Dendritic cell treated with granulocyte-macrophage colony-stimulating factor and Interleukin-4, amounts not matched to agents 40 ng/mL and 50 ng/mL, for 4 days (primary cell): ENCODE data around the gene DOC2B.
A peak's percentile ranks its signal among the peaks of the same experiment; 100 is the strongest.

ENCODE experiments used
- H3K27ac Mint-ChIP-seq: one replicate; pipeline ENCODE4 v1.8.0; 2022; ENCODE audit warnings: mild to moderate bottlenecking, mixed read lengths
- H3K27me3 Mint-ChIP-seq: one replicate; pipeline ENCODE4 v1.8.0; 2022; ENCODE audit warnings: mild to moderate bottlenecking, mixed read lengths
- H3K36me3 Mint-ChIP-seq: one replicate; pipeline ENCODE4 v1.8.0; 2022; ENCODE audit warnings: low read depth, mixed read lengths
- H3K4me1 Mint-ChIP-seq: one replicate; pipeline ENCODE4 v1.8.0; 2022; ENCODE audit warnings: low read depth, mixed read lengths
- H3K4me3 Mint-ChIP-seq: one replicate; pipeline ENCODE4 v1.8.0; 2022; ENCODE audit warnings: mild to moderate bottlenecking, moderate library complexity, mixed read lengths
- H3K9me3 Mint-ChIP-seq: one replicate; pipeline ENCODE4 v1.8.0; 2022; ENCODE audit warnings: mixed read lengths
- intact Hi-C: fragments of 100-400 bp; cut with micrococcal nuclease; formaldehyde crosslinking; loops from one replicate; pipeline ENCODE4 v1.15.0; 2022

The DOC2B gene

DNA sequence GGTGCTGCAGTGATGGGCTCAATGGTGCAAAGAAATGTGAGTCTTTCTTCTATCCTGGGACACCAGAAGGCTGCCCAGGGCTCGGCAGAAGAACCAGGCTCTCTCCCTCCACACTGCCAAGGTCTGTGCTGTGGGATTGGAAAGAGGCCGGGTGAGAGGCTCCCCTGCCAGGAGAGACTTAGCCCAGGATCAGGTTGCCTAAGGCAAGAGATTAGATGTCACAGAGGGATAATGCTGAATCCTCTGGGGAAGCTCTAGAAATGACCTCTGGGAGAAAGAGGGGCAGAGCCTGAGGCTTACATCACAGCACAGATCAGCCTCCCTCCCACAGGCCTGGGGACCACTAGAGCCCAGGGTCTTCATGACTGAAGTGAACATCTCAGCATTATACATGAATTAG, 5.7 kb upstream of the DOC2B start:
- intact Hi-C loops = no loop called here
- no peaks in the 10 kb centered on the region for H3K36me3 Mint-ChIP-seq
- peaks cover 46% of the 10 kb centered on the region for H3K27me3 Mint-ChIP-seq
- no peaks in the 10 kb centered on the region for H3K9me3 Mint-ChIP-seq
- H3K4me3 Mint-ChIP-seq = no peak overlapping the region
- no peak overlapping the region for H3K27ac Mint-ChIP-seq
- H3K4me1 Mint-ChIP-seq = peaks cover 11% of the 10 kb centered on the region

DNA sequence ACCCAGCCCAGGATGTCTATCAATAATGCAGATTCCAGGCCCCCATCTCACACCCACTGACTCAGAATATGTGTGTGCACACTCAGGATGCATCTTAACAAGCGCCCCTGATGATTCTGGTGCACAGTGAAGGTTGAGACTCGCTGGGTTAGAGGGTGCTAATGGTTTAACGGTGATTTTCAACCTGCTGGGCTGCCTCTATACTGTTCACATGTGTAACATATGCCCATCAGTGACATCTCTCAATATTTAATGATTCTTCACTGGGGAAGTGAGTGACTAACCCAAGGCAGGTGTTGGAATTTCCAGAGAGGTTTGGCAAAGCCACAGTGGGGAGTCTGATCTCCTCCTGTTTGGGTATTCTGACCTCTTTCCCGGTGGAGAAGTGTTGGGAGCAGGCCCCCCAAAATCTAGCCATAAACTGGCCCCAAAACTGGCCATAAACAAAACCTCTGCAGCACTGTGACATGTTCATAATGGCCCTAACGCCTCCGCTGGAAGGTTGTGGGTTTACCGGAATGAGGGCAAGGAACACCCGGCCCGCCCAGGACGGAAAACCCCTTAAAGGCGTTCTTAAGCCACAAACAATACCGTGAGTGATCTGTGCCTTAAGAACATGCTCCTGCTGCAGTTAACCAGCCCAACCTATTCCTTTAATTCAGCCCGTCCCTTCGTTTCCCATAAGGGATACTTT, 4.1 kb upstream of the DOC2B start:
- no peak overlapping the region for H3K4me3 Mint-ChIP-seq
- H3K27me3 Mint-ChIP-seq = peaks cover 53% of the 10 kb centered on the region
- no peaks in the 10 kb centered on the region for H3K36me3 Mint-ChIP-seq
- peaks cover 16% of the 10 kb centered on the region for H3K4me1 Mint-ChIP-seq
- intact Hi-C loops = no loop called here
- H3K27ac Mint-ChIP-seq = no peak overlapping the region
- no peaks in the 10 kb centered on the region for H3K9me3 Mint-ChIP-seq

DNA sequence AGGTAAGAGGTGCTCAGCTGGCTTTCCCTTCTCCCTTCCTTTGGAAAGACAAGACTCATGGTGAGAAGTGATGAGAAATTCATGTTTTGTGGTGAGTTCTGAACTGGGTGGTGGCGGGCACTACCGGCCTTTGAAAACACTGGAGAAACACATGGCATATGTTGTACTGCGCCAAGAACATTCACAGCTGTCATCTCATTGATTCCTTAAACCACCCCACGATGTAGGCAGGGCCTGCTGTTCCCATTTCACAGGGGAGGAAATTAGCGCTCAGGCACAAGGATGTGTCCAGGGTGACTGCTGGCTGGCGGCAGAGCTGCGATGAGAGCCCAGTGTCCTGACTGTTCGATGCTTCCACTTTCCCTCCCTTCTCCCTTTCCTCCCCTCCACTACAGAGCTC, 1.6 kb upstream of the DOC2B start:
- H3K4me3 Mint-ChIP-seq = no peak overlapping the region
- no peaks in the 10 kb centered on the region for H3K9me3 Mint-ChIP-seq
- H3K4me1 Mint-ChIP-seq = peaks cover 16% of the 10 kb centered on the region
- peaks cover 68% of the 10 kb centered on the region for H3K27me3 Mint-ChIP-seq
- H3K27ac Mint-ChIP-seq = no peak overlapping the region
- H3K36me3 Mint-ChIP-seq = no peaks in the 10 kb centered on the region
- intact Hi-C loops = no loop called here

DNA sequence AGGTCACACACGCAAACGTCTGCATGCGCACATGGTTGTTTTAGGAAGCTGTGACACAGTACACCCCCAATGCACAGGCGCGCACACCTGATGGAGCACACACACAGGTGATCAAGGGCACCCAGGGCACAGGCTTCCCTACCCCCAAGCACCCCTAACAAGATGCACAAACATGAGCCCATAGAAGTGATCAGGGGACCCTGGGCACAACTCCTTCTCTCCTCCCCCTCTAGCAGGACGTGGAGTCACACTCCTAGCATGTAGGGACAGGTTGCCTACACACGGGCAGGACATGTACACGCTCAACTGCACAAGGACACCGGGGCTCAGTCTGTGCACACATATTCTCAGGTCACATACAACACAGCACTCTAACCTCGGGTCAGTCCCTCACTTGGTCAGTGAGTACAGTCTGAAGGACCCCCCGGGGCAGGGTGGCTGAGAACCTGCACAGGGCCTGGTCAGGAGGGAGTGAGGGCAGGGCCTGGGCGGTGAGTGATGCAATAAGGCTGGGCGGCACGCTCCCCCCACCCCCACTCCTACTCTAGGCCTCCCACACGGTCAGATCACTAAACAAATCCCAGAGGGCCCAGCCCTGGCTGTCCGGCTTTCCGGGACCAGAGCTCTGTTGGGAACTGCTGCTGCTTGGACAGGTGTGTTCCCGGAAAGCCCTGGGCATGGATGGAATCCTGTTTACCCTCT, 751 bp upstream of the DOC2B start:
- H3K9me3 Mint-ChIP-seq = no peaks in the 10 kb centered on the region
- peak overlapping the region; percentile 25 for H3K4me3 Mint-ChIP-seq
- H3K36me3 Mint-ChIP-seq = no peaks in the 10 kb centered on the region
- intact Hi-C loops = no loop called here
- H3K27me3 Mint-ChIP-seq = peaks cover 76% of the 10 kb centered on the region
- no peak overlapping the region for H3K27ac Mint-ChIP-seq
- H3K4me1 Mint-ChIP-seq = peaks cover 16% of the 10 kb centered on the region

DNA sequence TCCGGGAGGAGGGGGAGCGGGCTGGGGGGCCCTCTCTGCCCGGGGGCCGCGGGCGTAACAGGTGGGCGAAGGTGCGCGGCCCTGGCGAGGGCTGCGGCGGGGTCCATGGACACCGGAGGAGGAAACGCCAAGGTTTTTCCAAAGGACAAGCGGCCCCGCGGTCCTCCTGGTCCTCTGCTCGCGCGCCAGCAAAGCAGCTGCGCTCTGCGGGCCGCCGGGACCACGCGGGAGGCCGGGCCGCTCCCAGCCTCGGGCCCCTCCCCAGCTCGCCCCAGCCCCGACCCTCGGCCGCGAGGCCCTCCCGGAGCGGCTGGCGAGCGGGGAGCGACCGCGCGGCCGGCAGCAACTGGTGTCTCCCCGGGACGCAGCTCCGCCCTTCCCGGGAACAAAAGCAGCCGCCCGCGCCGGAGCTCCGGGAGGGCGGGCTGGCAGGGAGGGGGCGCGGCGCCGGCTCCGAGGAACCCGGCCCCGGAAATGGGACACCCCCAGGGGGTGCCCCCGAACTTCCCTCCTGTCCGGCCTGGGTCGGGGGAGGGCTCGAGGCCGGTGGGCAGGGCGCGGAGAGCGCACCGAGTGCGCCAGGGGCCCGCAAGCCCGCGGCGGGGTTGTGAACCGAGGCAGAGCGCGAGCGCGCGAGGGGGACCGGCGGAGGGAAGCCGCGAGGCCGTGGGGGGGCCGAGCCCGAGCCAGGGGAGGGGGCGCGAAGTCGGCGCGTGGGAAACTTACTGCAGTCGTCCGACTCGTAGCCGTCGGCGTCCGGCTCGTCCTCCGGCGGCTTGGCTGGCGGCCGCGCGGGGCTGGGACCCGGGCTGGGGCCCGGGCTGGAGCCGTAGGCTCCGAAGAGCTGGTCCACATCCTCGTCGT, 837 bp downstream of the DOC2B start:
- no peaks in the 10 kb centered on the region for H3K9me3 Mint-ChIP-seq
- peak overlapping the region; percentile 42 for H3K4me3 Mint-ChIP-seq
- no peaks in the 10 kb centered on the region for H3K36me3 Mint-ChIP-seq
- peaks cover 16% of the 10 kb centered on the region for H3K4me1 Mint-ChIP-seq
- intact Hi-C loops = no loop called here
- peaks cover 71% of the 10 kb centered on the region for H3K27me3 Mint-ChIP-seq
- H3K27ac Mint-ChIP-seq = no peak overlapping the region

DNA sequence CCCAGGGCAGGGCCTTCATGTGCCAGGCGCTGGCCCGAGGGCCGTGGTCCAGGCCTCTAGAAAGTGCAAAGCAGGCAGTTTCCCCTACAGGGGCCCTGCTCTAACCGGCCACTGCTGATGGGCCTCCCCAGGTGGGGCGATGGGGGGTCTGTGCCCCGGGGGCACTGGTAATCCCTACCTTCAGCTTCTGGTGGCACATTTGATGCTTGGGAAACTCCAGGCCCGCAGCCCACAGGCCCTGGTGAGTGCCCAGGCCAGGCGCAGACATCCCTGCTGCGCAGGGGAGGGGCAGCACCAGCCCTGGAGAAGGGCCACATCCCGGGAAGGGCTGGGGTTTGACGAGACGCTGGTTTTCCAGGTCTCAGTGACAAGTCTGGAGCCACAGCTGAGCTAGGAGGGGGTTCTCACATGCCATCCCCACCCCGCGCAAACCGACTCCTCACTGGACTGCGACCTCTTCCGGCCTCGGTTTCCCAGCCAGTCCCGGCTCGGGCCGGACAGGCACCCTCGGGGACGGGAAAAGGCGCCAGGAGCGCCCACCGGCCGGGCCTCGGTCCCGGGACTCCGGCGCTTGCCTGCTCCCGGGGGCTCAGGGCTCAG, 1.6 kb downstream of the DOC2B start:
- peaks cover 65% of the 10 kb centered on the region for H3K27me3 Mint-ChIP-seq
- peaks cover 16% of the 10 kb centered on the region for H3K4me1 Mint-ChIP-seq
- H3K27ac Mint-ChIP-seq = no peak overlapping the region
- H3K4me3 Mint-ChIP-seq = no peak overlapping the region
- intact Hi-C loops = no loop called here
- H3K36me3 Mint-ChIP-seq = no peaks in the 10 kb centered on the region
- H3K9me3 Mint-ChIP-seq = no peaks in the 10 kb centered on the region

DNA sequence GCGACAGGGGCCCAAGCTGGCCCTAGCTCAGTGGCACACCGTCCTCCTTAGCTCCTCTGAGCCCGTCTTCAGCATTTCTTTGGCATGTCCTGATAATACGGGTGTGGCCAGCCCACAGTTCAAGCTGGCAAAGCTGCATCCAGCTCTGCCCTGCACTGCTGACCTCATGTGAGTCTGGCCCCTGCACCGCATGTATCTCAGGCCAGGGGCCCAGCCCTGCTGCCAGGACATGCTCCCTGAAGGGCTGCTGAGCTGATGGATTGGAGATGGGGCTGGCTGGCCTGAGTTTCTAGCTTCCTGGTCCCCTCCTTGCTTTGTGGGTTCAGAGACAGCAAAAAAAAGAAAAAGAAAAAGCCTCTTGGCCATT, 2.4 kb downstream of the DOC2B start:
- Mint-ChIP-seq H3K9me3 (no peaks in the 10 kb centered on the region), H3K4me3 (no peak overlapping the region), H3K4me1 (peaks cover 11% of the 10 kb centered on the region), H3K36me3 (no peaks in the 10 kb centered on the region), H3K27me3 (peaks cover 57% of the 10 kb centered on the region), H3K27ac (no peak overlapping the region)
- intact Hi-C loops = no loop called here

DNA sequence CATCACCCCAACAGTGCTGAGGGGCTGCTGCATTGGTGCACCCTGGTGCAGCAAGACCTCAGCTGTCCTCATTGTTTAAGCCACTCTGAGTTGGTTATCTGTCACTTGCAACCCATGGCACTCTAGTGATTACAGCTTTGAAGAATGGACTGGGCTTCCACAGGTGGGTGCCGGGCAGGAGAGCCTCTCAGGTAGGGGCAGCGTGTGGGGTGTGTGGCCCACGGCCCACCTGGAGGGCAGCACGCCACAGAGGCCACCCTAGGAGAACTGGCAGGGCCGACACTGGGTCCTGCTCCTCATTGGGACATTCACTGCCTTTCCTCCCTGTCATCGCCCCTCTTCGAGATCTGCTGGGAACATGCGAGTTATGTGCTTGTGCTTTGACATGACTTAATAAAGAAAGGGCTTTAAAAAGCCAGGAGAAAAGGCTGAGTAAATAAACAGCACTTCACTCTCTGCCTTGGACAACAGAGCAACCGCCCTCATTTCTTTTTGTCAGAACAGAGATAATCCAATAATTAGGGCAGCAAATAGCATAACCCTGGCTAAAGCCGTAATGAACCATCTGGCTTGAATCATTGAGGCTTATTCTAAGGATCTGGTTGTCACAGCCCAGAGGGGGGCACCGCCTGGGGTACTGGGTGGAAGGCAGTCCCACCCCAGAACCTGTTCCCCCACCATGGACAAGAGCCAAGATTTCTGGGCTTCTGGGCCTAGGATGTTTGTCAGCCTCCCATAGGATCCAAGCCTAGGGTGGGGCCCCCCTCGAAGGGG, 3.0 kb downstream of the DOC2B start:
- Mint-ChIP-seq H3K9me3 (no peaks in the 10 kb centered on the region), H3K36me3 (no peaks in the 10 kb centered on the region), H3K4me3 (no peak overlapping the region), H3K27me3 (peaks cover 51% of the 10 kb centered on the region), H3K27ac (no peak overlapping the region), H3K4me1 (peaks cover 7% of the 10 kb centered on the region)
- intact Hi-C loops = no loop called here

DNA sequence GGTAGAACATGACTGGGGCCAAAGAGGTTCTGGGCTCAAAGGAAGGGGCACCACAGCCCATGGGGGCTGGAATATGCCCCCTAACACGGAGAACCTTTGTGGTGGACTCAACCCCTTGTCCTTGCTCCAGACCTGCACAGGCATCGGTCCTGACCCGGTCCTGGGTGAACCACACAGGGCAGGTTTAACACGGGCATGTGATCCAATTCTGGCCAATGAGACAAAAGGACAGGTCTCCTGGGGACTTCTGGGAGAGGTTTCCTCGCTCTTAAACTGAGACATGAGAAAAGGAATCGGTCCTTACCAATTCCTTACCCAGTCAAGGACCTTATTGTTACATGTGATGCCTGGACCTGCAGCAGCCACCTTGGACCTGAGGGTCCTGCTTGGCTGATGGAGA, 3.7 kb downstream of the DOC2B start:
- Mint-ChIP-seq H3K36me3 (no peaks in the 10 kb centered on the region), H3K27ac (no peak overlapping the region), H3K4me3 (no peak overlapping the region), H3K27me3 (peaks cover 44% of the 10 kb centered on the region), H3K4me1 (peaks cover 7% of the 10 kb centered on the region), H3K9me3 (no peaks in the 10 kb centered on the region)
- intact Hi-C loops = no loop called here

DNA sequence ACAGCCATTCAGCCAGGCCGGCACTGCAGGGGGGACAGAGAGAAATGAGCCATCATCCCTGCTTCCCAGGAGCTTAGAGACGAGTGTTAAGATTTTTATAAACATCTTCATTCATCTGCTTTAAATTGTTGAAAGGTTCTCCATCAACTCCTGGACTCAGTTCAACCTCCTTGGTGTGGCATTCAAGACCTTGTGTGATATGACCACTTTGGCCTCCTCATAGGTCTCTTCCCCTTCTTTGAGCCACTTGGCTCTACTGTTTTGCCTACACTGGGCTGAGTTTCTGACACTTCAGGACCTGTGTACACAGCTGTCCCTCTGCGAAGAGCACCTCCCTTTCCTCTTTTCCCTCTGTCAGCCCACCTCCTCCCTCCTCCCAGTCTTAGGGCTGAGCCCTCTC, 4.3 kb downstream of the DOC2B start:
- Mint-ChIP-seq H3K9me3 (no peaks in the 10 kb centered on the region), H3K36me3 (no peaks in the 10 kb centered on the region), H3K4me3 (no peak overlapping the region), H3K27ac (no peak overlapping the region), H3K27me3 (peaks cover 38% of the 10 kb centered on the region), H3K4me1 (peaks cover 5% of the 10 kb centered on the region)
- intact Hi-C loops = no loop called here

DNA sequence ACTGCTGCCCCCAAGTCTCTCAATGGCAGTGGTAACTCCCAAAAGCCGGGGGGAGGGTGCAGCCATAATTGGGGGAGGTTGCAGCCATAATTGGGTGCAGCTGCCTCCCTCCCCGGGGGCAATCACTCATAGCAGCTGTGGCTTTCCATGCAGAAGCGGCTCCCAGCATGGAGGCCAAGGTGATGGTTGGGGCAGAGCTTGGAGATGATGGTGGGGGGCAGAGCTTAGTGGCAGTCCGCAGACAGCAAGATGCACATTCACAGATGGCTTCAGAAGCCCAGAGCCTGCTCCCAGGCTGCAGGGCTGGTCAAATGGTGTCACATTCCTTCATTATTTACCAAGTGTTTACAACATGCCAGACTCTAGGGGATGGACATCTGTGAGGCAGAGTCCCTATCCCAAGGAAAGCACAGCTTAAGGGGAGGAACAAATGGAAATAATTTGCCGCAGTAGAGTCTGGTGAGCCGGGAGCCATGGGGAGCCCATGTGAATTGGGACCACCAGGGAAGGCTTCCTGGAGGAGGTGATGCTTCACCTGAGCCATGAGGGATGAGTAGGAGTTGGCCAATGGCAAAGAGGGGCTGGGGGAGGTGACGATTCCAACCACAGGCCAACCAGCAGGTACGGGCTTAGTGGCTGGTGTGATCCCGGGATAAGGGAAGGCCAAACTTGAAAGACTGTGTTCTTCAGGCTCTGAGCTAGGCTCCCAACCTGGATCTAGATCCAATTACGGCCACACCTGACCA, 8.1 kb downstream of the DOC2B start:
- no peak overlapping the region for H3K27ac Mint-ChIP-seq
- H3K9me3 Mint-ChIP-seq = no peaks in the 10 kb centered on the region
- H3K27me3 Mint-ChIP-seq = peaks cover 13% of the 10 kb centered on the region
- H3K4me1 Mint-ChIP-seq = no peaks in the 10 kb centered on the region
- intact Hi-C loops = no loop called here
- no peak overlapping the region for H3K4me3 Mint-ChIP-seq
- no peaks in the 10 kb centered on the region for H3K36me3 Mint-ChIP-seq

DNA sequence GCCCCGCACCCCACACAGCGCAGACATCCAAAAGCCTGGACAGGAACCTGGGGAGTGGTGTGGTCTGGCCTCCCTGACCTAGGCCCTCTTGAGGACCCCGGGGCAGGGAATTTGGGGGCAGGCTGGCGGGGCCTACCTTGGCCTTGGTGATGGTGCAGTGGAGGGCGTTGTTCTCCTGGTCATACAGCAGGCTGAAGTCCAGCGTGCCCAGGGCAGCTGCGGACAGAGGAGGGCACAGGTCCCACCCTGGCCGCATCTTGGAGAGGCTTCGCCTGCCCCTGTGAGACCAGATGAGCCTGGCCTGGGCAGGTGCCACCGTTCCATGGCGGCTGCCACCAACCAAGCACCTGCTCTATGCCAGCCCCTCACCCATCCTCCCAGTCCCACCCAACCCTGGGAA, 9.0 kb downstream of the DOC2B start:
- Mint-ChIP-seq H3K36me3 (no peaks in the 10 kb centered on the region), H3K4me3 (no peak overlapping the region), H3K27me3 (peaks cover 4% of the 10 kb centered on the region), H3K9me3 (no peaks in the 10 kb centered on the region), H3K27ac (no peak overlapping the region), H3K4me1 (no peaks in the 10 kb centered on the region)
- intact Hi-C loops = no loop called here

DNA sequence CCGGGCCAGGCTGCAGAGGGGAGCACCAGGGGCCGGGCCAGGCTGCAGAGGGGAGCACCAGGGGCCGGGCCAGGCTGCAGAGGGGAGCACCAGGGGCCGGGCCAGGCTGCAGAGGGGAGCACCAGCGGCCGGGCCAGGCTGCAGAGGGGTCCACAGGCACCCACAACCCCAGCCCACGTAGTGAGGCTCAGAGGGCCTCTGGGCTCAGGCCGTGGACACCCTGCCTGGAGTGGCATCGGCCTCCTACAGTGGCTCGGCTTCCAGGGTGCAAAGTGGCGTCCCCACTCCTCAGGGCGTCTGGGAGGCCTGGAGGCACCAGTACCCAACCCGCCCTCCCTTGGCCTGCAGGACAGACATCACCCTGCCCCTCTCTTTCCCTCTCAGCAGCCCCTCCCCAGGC, 9.6 kb downstream of the DOC2B start:
- intact Hi-C loops = no loop called here
- no peaks in the 10 kb centered on the region for H3K36me3 Mint-ChIP-seq
- H3K9me3 Mint-ChIP-seq = no peaks in the 10 kb centered on the region
- H3K4me1 Mint-ChIP-seq = no peaks in the 10 kb centered on the region
- no peak overlapping the region for H3K4me3 Mint-ChIP-seq
- no peaks in the 10 kb centered on the region for H3K27me3 Mint-ChIP-seq
- H3K27ac Mint-ChIP-seq = no peak overlapping the region
